Kidney (tissue), 14 donors: ENCODE data around the gene KIF25. TPM values are rescaled to one million over a fixed set of nuclear protein-coding genes. Genes with fewer than 3 reads are reported as not detected.
"Not testable (repeated sequence)": the region's sequence is repeated elsewhere in the genome, so short reads cannot be mapped to it uniquely, and the experiment has no call there.

Source experiments
- DNase-seq, 5 donors: peaks; one replicate each; pipeline ENCODE4 v3.0.0-alpha.2; 2013 to 2020
- FAIRE-seq: peaks from 2 replicates; lab custom pipeline; 2012; peaks lifted over from hg19 to GRCh38; lab: Jason Lieb, UNC
- H3K27ac ChIP-seq, 2 donors: one replicate each; pipeline ENCODE4 v1.7.0; 2013; ENCODE audit warnings: low read depth in 2 of 2, low read length in 2 of 2, inconsistent platforms in 1 of 2
- H3K27me3 ChIP-seq: one replicate; pipeline ENCODE4 v1.7.1; 2013; ENCODE audit warnings: low read length, inconsistent platforms; ENCODE audit not compliant: control insufficient read depth, insufficient read depth
- H3K36me3 ChIP-seq, 3 donors: one replicate each; pipeline versions ENCODE4 v1.7.0 to v1.7.1; 2013; ENCODE audit warnings: low read length in 3 of 3, control low read depth in 1 of 3, inconsistent platforms in 1 of 3; ENCODE audit not compliant: insufficient read depth in 3 of 3, control insufficient read depth in 2 of 3
- H3K4me1 ChIP-seq, 3 donors: one replicate each; pipeline versions ENCODE4 v1.7.0 to v1.7.1; 2013; ENCODE audit warnings: low read length in 3 of 3, inconsistent platforms in 1 of 3, low read depth in 1 of 3; ENCODE audit not compliant: control insufficient read depth in 2 of 3, insufficient read depth in 2 of 3
- H3K4me3 ChIP-seq, 3 donors: one replicate each; pipeline versions ENCODE4 v1.7.0 to v1.8.1; 2013; ENCODE audit warnings: low read length in 3 of 3, control low read depth in 1 of 3, inconsistent platforms in 1 of 3
- H3K9ac ChIP-seq, 3 donors: one replicate each; pipeline versions ENCODE4 v1.7.0 to v1.7.1; 2013; ENCODE audit warnings: low read length in 3 of 3, control low read depth in 1 of 3, inconsistent platforms in 1 of 3
- H3K9me3 ChIP-seq, 3 donors: one replicate each; pipeline versions ENCODE4 v1.7.0 to v1.7.1; 2013; ENCODE audit warnings: low read length in 3 of 3, control low read depth in 1 of 3, inconsistent platforms in 1 of 3; ENCODE audit not compliant: control insufficient read depth in 2 of 3, insufficient read depth in 1 of 3
- intact Hi-C: fragments of 100-400 bp; cut with DNase I; formaldehyde crosslinking; loops from one replicate; pipeline ENCODE4 v1.11.1; 2022
- polyA plus RNA-seq: library from polyadenylated mRNA; stranded (reverse); fragments of 350-450 nt; fragmentation: Illumina TruSeq; extraction: RNeasy Lipid Tissue Mini Kit (QIAGEN cat#74804); gene quantifications from one replicate; pipeline ENCODE4 v1.2.3, GENCODE V29; 2014; ENCODE audit warnings: low read depth, low replicate concordance; ENCODE audit not compliant: insufficient read depth
- total RNA-seq: library from RNA; stranded (reverse); fragmentation: NEBNext Ultra II Directional; extraction: Animal tissue kit (Norgen Biotek cat#: 25700); gene quantifications from one replicate; pipeline ENCODE4 v1.2.1, GENCODE V29; 2021
- TF ChIP-seq, protein P1 (sequence below): IDR thresholded peaks from 3 replicates; pipeline ENCODE4 v1.5.1; 2012; ENCODE audit warnings: mild to moderate bottlenecking, moderate library complexity, borderline replicate concordance; ENCODE audit not compliant: insufficient read depth; ENCODE audit errors: extremely low read depth
- donor health status: control.
- donor health status: control.
- donor health status: control.
- donor health status: control.
- donor health status: control.
- donor health status: DM: yes; HTN: yes; CAD: no.
- donor health status: Normal renal cell carcinoma (clear cell type).

KIF25 gene
- total and polyA plus RNA-seq, 2 donors from 2014 or later = not detected

DNA sequence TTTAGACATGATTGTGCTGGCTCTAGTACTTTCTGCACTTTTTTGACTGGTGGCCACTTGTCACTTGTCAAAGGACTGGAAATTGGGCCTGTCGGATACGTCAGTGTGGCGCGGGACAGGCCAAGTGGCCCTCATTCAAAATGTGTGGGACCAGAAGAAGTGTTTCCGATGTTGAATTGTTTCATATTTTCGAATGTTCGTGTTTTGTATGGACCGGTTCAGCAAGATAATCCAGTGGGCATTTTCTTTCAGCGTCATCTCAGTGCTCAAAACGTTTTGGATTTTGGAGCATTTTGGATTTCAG lies 3.5 kb downstream of the KIF25 start:
- Histone ChIP-seq H3K27ac (no peak overlapping the region), H3K27me3 (no peaks in the 10 kb centered on the region), H3K36me3 (no peaks in the 10 kb centered on the region), H3K4me1 (no peaks in the 10 kb centered on the region), H3K9me3 (no peaks in the 10 kb centered on the region), H3K4me3 (no peak overlapping the region), H3K9ac (no peak overlapping the region)
- TF ChIP-seq, protein P1, sequence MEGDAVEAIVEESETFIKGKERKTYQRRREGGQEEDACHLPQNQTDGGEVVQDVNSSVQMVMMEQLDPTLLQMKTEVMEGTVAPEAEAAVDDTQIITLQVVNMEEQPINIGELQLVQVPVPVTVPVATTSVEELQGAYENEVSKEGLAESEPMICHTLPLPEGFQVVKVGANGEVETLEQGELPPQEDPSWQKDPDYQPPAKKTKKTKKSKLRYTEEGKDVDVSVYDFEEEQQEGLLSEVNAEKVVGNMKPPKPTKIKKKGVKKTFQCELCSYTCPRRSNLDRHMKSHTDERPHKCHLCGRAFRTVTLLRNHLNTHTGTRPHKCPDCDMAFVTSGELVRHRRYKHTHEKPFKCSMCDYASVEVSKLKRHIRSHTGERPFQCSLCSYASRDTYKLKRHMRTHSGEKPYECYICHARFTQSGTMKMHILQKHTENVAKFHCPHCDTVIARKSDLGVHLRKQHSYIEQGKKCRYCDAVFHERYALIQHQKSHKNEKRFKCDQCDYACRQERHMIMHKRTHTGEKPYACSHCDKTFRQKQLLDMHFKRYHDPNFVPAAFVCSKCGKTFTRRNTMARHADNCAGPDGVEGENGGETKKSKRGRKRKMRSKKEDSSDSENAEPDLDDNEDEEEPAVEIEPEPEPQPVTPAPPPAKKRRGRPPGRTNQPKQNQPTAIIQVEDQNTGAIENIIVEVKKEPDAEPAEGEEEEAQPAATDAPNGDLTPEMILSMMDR = no peak
- FAIRE-seq (no peak), DNase-seq (no peak)
- intact Hi-C loops = no loop called here

DNA sequence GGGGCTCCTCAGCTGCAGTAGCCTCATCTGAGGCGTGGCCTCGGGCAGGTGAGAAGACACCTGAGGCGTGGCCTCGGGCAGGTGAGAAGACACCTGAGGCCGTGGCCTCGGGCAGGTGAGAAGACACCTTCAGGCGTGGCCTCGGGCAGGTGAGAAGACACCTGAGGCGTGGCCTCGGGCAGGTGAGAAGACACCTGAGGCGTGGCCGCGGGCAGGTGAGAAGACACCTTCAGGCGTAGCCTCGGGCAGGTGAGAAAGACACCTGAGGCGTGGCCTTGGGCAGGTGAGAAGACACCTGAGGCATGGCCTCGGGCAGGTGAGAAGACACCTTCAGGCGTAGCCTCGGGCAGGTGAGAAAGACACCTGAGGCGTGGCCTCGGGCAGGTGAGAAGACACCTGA lies 4.0 kb downstream of the KIF25 start:
- H3K27me3 ChIP-seq, FAIRE-seq, H3K4me3 ChIP-seq, H3K36me3 ChIP-seq, H3K9me3 ChIP-seq, DNase-seq, H3K4me1 ChIP-seq, H3K9ac ChIP-seq, H3K27ac ChIP-seq, intact Hi-C loops: not testable (repeated sequence)

DNA sequence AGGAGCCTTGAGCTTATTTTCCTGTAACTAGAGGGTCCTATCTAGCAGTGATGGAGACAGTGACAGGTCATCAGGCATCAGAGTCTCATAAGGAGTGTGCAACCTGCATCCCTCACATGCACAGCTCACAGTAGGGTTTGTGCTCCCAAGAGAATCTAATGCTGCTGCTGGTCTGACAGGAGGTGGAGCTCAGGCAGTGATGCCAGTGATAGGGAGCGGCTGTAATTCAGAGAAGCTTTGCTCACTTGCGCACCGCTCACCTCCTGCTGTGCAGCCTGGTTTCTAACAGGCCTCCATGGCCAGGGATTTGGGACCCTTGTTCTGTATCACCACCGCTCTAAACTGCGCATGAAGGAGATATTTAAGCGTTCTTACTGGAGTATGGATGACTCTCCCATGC lies 5.3 kb downstream of the KIF25 start:
- TF ChIP-seq, protein P1 = no peak
- DNase-seq = no peak
- no peaks in the 10 kb centered on the region for H3K9me3 ChIP-seq
- H3K4me3 ChIP-seq = no peak overlapping the region
- no peak for FAIRE-seq
- no peak overlapping the region for H3K9ac ChIP-seq
- no peaks in the 10 kb centered on the region for H3K4me1 ChIP-seq
- intact Hi-C loops = no loop called here
- H3K27me3 ChIP-seq = no peaks in the 10 kb centered on the region
- no peak overlapping the region for H3K27ac ChIP-seq
- no peaks in the 10 kb centered on the region for H3K36me3 ChIP-seq

DNA sequence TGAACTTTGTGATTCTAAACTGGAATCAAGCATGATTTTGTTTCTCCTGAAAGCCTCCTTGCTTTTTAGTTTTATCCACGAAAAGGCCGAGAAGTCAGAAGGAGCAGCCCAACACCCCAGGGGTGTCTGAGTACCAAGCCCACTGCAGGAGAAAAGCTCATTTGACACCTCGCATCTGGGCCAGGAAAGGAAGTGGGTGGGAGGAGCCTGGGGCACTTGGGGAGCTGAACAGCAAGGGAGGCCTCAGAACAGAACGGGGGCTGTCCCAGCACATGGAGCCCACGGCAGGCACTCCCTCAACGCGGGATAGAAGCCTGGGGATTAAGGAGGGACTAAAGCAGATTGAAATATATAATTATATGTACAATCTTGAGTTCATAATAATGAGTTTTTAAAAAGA lies 6.6 kb downstream of the KIF25 start:
- DNase-seq = no peak
- Histone ChIP-seq H3K27me3 (no peaks in the 10 kb centered on the region), H3K9me3 (no peaks in the 10 kb centered on the region), H3K9ac (no peak overlapping the region), H3K4me1 (no peaks in the 10 kb centered on the region), H3K4me3 (no peak overlapping the region), H3K27ac (no peak overlapping the region), H3K36me3 (no peaks in the 10 kb centered on the region)
- TF ChIP-seq, protein P1 = no peak
- intact Hi-C loops = no loop called here
- no peak for FAIRE-seq
